Activated naive CD4-positive, alpha-beta T cell treated with anti-CD3 and anti-CD28 coated beads, Interleukin-2, amount 50 U/mL, for 24 hours (primary cell): Measurements from ENCODE around the gene PATE3.
A peak's percentile ranks its signal among the peaks of the same experiment; 100 is the strongest.

ENCODE experiments used
- H3K27ac Mint-ChIP-seq: one replicate; pipeline ENCODE4 v1.8.0; 2021; ENCODE audit warnings: mild to moderate bottlenecking, mixed read lengths
- H3K27me3 Mint-ChIP-seq: one replicate; pipeline ENCODE4 v1.8.0; 2021; ENCODE audit warnings: mixed read lengths
- H3K36me3 Mint-ChIP-seq: one replicate; pipeline ENCODE4 v1.8.0; 2021; ENCODE audit warnings: mixed read lengths
- H3K4me1 Mint-ChIP-seq: one replicate; pipeline ENCODE4 v1.8.0; 2021; ENCODE audit warnings: mixed read lengths
- H3K4me3 Mint-ChIP-seq: one replicate; pipeline ENCODE4 v1.8.0; 2021; ENCODE audit warnings: mild to moderate bottlenecking, mixed read lengths
- H3K9me3 Mint-ChIP-seq: one replicate; pipeline ENCODE4 v1.8.0; 2021; ENCODE audit warnings: mixed read lengths

Gene PATE3

DNA sequence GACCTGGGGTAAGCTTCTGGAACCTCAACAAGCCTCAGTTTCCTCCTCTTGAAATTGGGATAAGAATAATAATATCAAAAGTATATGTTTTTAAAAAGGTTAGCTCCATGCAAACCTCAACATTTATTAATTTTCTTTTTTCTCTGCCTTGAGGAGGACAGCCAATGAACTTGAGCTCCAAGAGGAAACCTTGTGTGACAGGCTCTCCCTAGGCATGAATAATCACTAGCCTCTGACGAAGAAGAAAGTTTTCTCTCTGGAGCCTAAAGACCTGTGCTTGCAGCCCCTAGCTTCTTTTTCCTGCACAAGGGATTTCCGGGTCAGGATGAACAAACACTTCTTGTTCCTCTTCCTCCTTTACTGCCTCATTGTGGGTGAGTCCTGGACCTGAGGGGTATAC, at the start of gene PATE3:
TSS of gene PATE3 (plus strand) at position 301 of the 400 bp plus-strand sequence. CDS start at position 326, 25 bp downstream.
- peaks cover 2% of the 10 kb centered on the region for H3K27me3 Mint-ChIP-seq
- no peak within 1 kb of the TSS for H3K27ac Mint-ChIP-seq
- no peak within 1 kb of the TSS for H3K4me3 Mint-ChIP-seq

GRCh38 chr11:125740617-125741016, 47.3 kb upstream of the PATE3 start:
- peaks cover 3% of the 10 kb centered on the region for H3K27me3 Mint-ChIP-seq
- no peak overlapping the region for H3K4me3 Mint-ChIP-seq

More for the DNA sequence above, at the start of gene PATE3:
- H3K36me3 Mint-ChIP-seq = no peaks in the 10 kb centered on the region
- no peaks in the 10 kb centered on the region for H3K9me3 Mint-ChIP-seq
- no peaks in the 10 kb centered on the region for H3K4me1 Mint-ChIP-seq

DNA sequence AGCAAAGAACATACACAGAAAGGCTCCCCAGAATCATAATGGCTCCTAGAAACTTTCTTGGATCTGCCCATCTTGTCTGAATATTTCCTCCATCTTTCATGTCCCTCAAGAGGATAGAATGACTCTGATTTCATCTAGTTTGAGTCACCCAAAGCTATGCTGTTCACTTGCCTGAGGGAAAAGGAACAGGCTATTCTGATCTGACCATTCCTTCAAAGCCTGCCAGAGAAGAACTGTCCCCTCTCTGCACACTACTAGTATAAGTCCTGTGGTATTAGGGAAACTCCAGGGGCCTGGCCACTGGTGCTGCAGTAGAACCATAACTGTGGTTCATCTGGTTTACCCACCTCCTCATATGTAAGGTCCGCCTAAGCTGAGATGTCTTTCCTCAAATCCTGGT, 44.2 kb upstream of the PATE3 start:
- Mint-ChIP-seq H3K9me3 (no peaks in the 10 kb centered on the region), H3K4me1 (no peaks in the 10 kb centered on the region), H3K4me3 (no peak overlapping the region), H3K27me3 (peaks cover 3% of the 10 kb centered on the region), H3K36me3 (no peaks in the 10 kb centered on the region), H3K27ac (no peak overlapping the region)

More at GRCh38 chr11:125740617-125741016, 47.3 kb upstream of the PATE3 start:
- Mint-ChIP-seq H3K27ac (no peak overlapping the region), H3K4me1 (no peaks in the 10 kb centered on the region), H3K9me3 (peaks cover 8% of the 10 kb centered on the region), H3K36me3 (no peaks in the 10 kb centered on the region)

GRCh38 chr11:125745979-125746378, 41.9 kb upstream of the PATE3 start, which contains the start of gene PATE1:
Gene PATE1, plus strand, starts transcription at chr11:125746279. Its CDS starts 26 bp downstream, at chr11:125746305.
- H3K36me3 Mint-ChIP-seq = no peaks in the 10 kb centered on the region
- H3K4me1 Mint-ChIP-seq = no peaks in the 10 kb centered on the region
- no peak within 1 kb of the TSS for H3K27ac Mint-ChIP-seq
- H3K27me3 Mint-ChIP-seq = peaks cover 8% of the 10 kb centered on the region
- H3K4me3 Mint-ChIP-seq = no peak within 1 kb of the TSS
- H3K9me3 Mint-ChIP-seq = no peaks in the 10 kb centered on the region

DNA sequence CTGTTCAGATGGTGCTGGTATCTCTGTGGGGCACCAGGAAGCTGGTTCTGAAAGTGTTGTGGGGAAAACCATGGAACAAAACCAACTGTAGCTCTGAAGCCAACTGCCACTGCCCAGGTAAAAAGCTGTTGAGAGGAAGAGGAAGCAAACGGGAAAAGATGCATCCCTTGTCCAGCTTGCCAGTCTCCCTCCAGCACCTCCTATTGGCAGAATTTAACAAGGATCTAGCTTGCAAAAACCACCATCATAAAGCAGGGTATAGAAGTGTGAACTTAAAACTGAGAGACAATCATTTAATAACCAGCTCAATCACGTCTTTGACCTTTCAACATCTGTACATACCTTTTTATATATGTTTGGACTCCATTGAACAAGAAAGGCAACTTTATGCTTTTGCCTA, 37.3 kb upstream of the PATE3 start:
- Mint-ChIP-seq H3K27me3 (peaks cover 12% of the 10 kb centered on the region), H3K27ac (peak overlapping the region; percentile 18), H3K9me3 (no peaks in the 10 kb centered on the region), H3K4me1 (no peaks in the 10 kb centered on the region), H3K36me3 (peaks cover 1% of the 10 kb centered on the region), H3K4me3 (no peak overlapping the region)

DNA sequence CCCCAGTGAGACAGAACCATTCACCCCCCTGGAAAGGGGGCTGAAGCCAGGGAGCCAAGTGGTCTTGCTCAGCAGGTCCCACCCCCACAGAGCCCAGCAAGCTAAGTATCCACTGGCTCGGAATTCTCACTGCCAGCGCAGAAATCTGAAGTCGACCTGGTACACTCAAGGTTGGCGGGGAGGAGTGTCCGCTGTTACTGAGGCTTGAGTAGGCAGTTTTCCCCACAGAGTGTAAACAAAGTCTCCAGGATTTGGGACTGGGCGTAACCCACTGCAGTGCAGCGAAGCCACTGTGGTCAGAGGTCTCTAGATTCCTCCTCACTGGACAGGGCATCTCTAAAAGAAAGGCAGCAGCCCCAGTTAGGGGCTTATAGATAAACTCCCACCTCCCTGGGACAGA, 31.9 kb upstream of the PATE3 start:
- H3K9me3 Mint-ChIP-seq = peaks cover 13% of the 10 kb centered on the region
- H3K4me1 Mint-ChIP-seq = no peaks in the 10 kb centered on the region
- no peak overlapping the region for H3K27ac Mint-ChIP-seq
- no peak overlapping the region for H3K4me3 Mint-ChIP-seq
- H3K27me3 Mint-ChIP-seq = peaks cover 14% of the 10 kb centered on the region
- peaks cover 2% of the 10 kb centered on the region for H3K36me3 Mint-ChIP-seq

- peaks cover 17% of the 10 kb centered on the region for H3K27me3 Mint-ChIP-seq
- H3K27ac Mint-ChIP-seq = no peak overlapping the region
- H3K36me3 Mint-ChIP-seq = no peaks in the 10 kb centered on the region
- H3K4me1 Mint-ChIP-seq = no peaks in the 10 kb centered on the region
- no peak overlapping the region for H3K4me3 Mint-ChIP-seq
- H3K9me3 Mint-ChIP-seq = peaks cover 7% of the 10 kb centered on the region
These were observed 25.5 kb upstream of the PATE3 start for GRCh38 chr11:125762445-125762844.

GRCh38 chr11:125763483-125763882, 24.4 kb upstream of the PATE3 start:
- Mint-ChIP-seq H3K4me1 (no peaks in the 10 kb centered on the region), H3K27me3 (peaks cover 17% of the 10 kb centered on the region), H3K27ac (no peak overlapping the region), H3K9me3 (peaks cover 7% of the 10 kb centered on the region), H3K4me3 (no peak overlapping the region), H3K36me3 (no peaks in the 10 kb centered on the region)

GRCh38 chr11:125766251-125766650, 21.7 kb upstream of the PATE3 start:
- no peak overlapping the region for H3K27ac Mint-ChIP-seq
- peaks cover 18% of the 10 kb centered on the region for H3K27me3 Mint-ChIP-seq
- no peaks in the 10 kb centered on the region for H3K36me3 Mint-ChIP-seq
- no peak overlapping the region for H3K4me3 Mint-ChIP-seq
- peaks cover 4% of the 10 kb centered on the region for H3K4me1 Mint-ChIP-seq
- H3K9me3 Mint-ChIP-seq = no peaks in the 10 kb centered on the region

GRCh38 chr11:125768336-125769046, 19.4 kb upstream of the PATE3 start:
- Mint-ChIP-seq H3K9me3 (no peaks in the 10 kb centered on the region), H3K27me3 (peaks cover 20% of the 10 kb centered on the region), H3K36me3 (no peaks in the 10 kb centered on the region), H3K4me3 (no peak overlapping the region), H3K4me1 (peaks cover 4% of the 10 kb centered on the region), H3K27ac (no peak overlapping the region)

- H3K27ac Mint-ChIP-seq = no peak overlapping the region
- no peaks in the 10 kb centered on the region for H3K36me3 Mint-ChIP-seq
- no peaks in the 10 kb centered on the region for H3K9me3 Mint-ChIP-seq
- peaks cover 4% of the 10 kb centered on the region for H3K4me1 Mint-ChIP-seq
- no peak overlapping the region for H3K4me3 Mint-ChIP-seq
- peaks cover 17% of the 10 kb centered on the region for H3K27me3 Mint-ChIP-seq
These were observed 17.3 kb upstream of the PATE3 start for GRCh38 chr11:125770583-125770982.

DNA sequence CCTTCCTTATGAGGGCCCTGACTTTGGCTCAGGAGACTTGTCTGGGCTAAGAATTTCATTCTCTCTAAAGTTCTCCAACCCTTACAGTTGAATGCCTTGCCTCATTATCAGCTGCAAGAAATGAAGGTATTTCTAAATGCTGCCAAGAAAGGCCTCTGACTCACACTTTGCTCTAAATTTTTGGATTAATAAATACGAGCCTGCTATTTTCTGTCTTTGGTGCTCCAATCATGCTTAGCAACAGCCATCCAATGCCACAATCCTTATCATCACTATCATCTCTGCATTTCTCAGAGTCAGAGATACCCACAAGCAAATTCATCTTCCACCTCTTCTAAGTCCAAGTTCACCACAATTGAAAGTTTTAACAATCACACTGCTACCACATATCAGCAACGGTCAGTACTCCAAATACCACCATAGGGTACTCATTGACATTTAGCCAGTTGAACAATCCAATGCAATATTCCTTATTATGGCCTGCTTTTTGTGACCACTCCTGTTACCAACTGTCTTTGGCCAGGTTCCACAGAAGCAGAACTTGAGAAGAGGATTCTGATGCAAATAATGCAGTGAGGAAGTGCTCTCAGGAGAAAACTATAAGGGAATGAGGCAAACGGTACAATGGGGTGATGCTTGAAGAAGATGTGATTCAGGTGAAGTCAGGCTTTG, 15.0 kb upstream of the PATE3 start:
- H3K36me3 Mint-ChIP-seq = no peaks in the 10 kb centered on the region
- no peak overlapping the region for H3K4me3 Mint-ChIP-seq
- no peaks in the 10 kb centered on the region for H3K9me3 Mint-ChIP-seq
- H3K27ac Mint-ChIP-seq = no peak overlapping the region
- H3K27me3 Mint-ChIP-seq = peaks cover 11% of the 10 kb centered on the region
- H3K4me1 Mint-ChIP-seq = peaks cover 4% of the 10 kb centered on the region

GRCh38 chr11:125773516-125773915, 14.4 kb upstream of the PATE3 start:
- no peak overlapping the region for H3K27ac Mint-ChIP-seq
- no peaks in the 10 kb centered on the region for H3K9me3 Mint-ChIP-seq
- H3K27me3 Mint-ChIP-seq = peaks cover 10% of the 10 kb centered on the region
- H3K4me3 Mint-ChIP-seq = no peak overlapping the region
- H3K4me1 Mint-ChIP-seq = peaks cover 4% of the 10 kb centered on the region
- H3K36me3 Mint-ChIP-seq = no peaks in the 10 kb centered on the region

DNA sequence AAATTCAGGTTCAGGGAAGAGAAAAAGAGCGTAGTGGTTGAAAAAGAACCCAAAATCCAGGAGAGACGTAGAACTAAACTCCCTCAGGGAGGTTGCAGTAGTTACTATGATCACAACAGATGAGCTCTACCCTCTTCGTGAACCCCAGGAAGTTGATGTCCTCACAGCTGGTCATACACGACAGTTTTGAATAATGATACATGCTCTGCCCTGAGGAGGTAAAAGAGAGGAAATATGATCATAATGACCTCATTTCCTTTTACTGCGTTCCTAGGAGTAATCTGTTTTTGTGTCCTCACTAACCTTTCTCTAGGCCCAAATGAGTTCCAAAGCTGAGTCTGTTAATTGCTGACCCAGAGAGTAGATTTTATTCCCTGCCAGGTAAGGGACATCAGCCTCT, 10.6 kb upstream of the PATE3 start:
- H3K36me3 Mint-ChIP-seq = no peaks in the 10 kb centered on the region
- H3K27ac Mint-ChIP-seq = no peak overlapping the region
- H3K4me1 Mint-ChIP-seq = no peaks in the 10 kb centered on the region
- no peak overlapping the region for H3K4me3 Mint-ChIP-seq
- H3K27me3 Mint-ChIP-seq = peaks cover 18% of the 10 kb centered on the region
- H3K9me3 Mint-ChIP-seq = no peaks in the 10 kb centered on the region

DNA sequence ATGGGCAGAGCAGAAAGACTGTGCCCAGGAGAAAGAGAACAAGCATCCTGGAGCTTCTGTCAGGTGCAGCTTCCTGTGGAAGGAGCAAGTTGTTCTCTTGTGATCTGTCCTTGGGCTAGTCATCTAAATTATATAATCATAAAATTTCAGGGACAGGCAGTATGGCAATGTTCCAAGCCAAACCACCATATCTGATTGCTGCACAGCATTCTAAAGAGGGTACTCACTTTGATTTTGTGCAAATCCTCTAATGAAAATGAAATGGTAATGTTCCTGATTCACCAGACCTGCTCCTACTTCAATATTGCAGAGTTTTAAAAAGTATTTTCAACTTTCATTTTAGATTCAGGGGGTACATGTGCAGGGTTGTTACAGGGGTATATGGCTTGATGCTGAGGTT, 9.2 kb upstream of the PATE3 start, which contains the start of gene PATE2:
TSS of gene PATE2 (minus strand) at position 101 of the 400 bp plus-strand sequence. CDS start at position 46, 55 bp downstream.
- Mint-ChIP-seq H3K4me3 (no peak within 1 kb of the TSS), H3K27me3 (peaks cover 14% of the 10 kb centered on the region), H3K36me3 (no peaks in the 10 kb centered on the region), H3K9me3 (no peaks in the 10 kb centered on the region), H3K4me1 (no peaks in the 10 kb centered on the region), H3K27ac (no peak within 1 kb of the TSS)

GRCh38 chr11:125784678-125785077, 3.2 kb upstream of the PATE3 start:
- H3K4me3 Mint-ChIP-seq = no peak overlapping the region
- H3K9me3 Mint-ChIP-seq = no peaks in the 10 kb centered on the region
- H3K36me3 Mint-ChIP-seq = no peaks in the 10 kb centered on the region
- no peak overlapping the region for H3K27ac Mint-ChIP-seq
- H3K27me3 Mint-ChIP-seq = peaks cover 8% of the 10 kb centered on the region
- H3K4me1 Mint-ChIP-seq = no peaks in the 10 kb centered on the region
